IPS-NIHi11 (cell line): ENCODE measurements around the gene SARDH.
"Not testable (repeated sequence)": the region's sequence is repeated elsewhere in the genome, so short reads cannot be mapped to it uniquely, and the experiment has no call there.

ENCODE experiments used
- DNase-seq: peaks from one replicate; pipeline ENCODE4 v3.0.0; 2012; ENCODE audit warnings: mixed read lengths, low spot score

SARDH gene

DNA sequence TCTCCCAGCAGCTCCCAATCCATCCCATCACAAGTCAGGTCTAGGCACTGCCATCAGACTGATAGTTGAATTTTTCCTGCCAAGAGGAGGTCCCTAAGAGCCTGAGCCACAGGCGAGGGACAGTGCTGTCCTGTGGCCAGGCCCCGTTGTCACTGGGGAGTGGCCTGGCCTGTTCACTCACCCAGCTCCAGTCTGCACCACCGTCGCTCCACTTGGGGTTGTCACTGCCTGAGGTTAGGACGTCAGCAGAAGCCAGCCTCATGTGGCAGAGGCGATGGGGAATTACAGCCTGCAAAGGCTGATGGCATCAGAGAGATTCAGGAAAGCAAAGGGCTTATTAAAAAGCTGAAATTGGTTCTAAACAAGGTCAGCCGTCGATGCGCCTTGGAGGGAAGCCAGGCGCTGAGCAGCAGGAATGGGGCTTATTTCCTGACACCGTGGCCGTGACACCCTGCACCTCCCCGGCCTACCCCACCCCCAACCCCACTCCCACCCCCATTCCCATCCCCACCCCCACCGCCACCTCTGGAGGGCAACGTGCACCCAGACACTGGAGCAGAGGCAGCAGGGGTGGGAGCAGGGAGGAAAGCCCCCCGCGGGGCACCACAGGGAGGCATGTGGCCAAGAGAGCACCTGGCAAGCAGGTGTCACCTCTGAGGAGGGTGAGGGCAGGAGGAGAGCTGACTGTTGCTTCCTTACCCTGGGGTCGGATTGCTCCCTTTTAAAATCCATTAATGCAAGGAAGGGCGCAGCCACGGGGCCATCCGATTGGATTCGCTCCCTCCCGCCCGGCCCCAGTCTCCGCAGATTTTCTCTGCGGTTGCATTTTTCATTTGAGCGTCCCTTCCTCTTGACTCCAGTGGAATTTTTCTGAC is 105.1 kb downstream of the SARDH start:
- no peak for DNase-seq

DNA sequence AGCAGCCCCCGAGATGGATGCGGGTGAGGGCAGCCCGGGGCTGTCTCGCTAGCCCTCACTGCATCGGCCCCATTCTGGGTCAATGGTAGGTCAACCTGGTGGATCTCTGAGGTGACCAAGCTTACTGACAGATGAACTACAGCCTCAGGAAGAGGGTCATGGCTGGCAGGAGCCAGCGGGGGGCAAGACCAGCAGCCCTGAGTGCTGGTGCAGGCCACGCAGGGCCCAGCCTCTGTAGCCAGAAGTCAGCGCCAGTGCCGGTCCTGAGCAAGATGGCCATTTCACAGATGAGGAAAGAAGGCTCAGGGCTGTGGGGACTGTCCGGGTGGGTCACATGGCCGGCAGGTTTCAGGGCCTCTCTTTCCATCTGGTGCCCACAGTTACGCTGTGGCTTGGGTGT is 107.0 kb downstream of the SARDH start:
- DNase-seq, result no peak

DNA sequence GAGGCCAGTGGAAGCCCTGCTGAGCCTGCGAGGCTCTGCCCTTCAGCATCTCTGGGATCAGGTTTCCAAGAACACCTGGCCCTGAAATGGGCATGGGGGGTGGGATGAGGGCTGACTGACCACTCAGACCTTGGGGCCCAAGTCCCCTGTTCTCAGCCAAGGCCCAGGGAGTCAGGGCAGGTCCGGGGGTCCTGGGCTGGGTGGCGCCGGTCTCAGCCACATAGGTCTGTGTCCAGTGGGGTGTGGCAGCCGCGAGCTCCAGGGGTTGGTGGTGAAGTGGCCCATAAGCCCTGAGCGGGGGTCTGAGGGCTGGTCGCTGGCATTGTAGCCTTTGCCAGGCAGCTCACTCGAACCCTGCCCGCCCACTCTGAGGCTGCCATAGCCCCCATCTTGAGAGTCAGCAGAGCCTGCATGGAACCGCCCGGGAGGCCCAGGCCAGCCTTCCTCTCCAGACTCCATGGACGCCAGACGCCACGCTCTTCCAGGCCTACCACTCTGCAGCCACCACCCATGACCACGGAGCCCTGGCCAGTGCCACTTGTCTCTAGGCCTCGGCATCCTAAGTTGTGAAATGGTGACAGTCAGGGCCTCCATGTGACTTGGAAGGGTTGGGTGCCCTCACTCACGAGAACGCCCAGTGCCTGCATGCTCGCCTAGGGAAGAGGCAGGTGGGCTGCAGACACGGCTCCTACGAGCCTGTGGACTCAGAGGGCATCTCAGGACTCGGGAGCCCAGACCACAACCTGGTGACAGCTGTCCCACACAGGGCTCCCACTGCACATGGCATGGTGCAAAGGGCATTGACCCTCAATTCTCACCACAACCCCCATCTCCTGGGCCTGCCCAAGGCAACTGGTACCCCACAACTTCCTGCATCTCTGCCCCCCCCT is 108.7 kb downstream of the SARDH start:
- DNase-seq, result no peak

- DNase-seq, result no peak
Observed at GRCh38 chr9:133628766-133629165, 109.4 kb downstream of the SARDH start.

GRCh38 chr9:133627341-133627740 is 110.8 kb downstream of the SARDH start:
- no peak for DNase-seq

DNA sequence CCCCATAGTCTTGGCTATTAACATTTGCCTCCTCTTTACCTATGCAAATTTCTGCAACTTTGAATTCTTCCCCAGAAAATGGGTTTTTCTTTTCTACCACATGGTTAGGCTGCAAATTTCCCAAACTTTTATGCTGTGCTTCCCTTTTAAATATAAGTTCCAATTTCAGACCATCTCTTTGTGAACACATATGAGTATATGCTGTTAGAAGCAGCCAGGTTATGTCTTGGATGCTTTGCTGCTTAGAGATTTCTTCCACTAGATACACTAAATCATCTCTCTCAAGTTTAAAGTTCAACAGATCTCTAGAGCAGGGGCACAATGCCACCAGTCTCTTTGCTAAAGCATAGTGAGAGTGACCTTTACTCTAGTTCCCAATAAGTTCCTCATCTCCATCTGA is 112.1 kb downstream of the SARDH start:
- DNase-seq, result not testable (repeated sequence)

- DNase-seq, result no peak
Observed at GRCh38 chr9:133622555-133622954, 115.6 kb downstream of the SARDH start.

- no peak for DNase-seq
Observed at GRCh38 chr9:133621725-133622267, 116.4 kb downstream of the SARDH start.

GRCh38 chr9:133619791-133620190 is 118.4 kb downstream of the SARDH start:
- no peak for DNase-seq

GRCh38 chr9:133618726-133619125 is 119.4 kb downstream of the SARDH start:
- DNase-seq, result no peak

- DNase-seq, result no peak
Observed at GRCh38 chr9:133616643-133617405, 121.3 kb downstream of the SARDH start.

DNA sequence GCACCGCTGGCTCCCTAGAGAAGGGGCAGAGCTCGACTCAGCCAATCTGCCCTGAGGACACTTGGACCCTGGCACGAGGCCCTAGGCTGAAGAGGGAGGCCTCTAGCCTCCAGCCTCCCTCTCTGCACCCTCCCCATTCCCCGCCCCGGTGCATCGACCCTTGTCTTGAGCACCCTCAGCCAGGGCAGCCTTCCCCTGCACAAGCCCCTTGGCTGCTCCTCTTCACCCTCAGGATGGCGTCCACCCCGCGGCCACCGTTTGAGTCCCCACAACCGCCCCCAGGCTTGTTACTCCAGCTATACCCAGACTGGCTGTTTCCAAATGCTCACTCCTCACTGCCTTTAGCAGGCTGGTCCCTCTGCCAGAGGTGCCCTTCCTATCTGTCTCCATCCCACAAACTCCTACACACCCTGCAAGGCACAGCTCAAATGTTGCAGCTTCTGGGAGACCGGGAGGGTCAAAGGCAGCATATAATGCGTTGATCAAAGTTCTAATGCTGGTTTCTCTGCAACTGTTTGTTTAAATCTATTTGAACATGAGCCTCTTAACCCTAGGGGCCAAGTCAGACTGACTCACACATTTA is 122.5 kb downstream of the SARDH start:
- no peak for DNase-seq

DNA sequence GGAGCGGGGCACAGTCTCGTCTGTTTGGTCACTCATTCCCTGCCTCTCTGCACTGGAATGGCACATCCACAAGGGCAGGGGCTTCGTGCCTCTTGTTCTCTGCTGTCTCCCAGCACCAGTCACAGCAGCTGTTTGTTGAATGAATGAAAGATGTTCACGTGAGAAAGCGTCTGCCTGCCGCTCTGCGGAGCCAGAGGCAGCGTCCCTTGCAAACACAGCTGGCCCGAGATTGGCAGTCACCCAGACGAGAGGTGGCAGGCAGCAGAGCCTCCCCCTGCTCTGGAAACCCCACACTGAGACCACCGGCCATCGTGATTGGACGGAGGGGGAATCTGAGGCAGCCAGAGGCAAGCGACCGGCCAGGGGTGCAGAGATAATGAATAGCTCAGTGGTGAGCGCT is 123.0 kb downstream of the SARDH start:
- DNase-seq, result no peak

DNA sequence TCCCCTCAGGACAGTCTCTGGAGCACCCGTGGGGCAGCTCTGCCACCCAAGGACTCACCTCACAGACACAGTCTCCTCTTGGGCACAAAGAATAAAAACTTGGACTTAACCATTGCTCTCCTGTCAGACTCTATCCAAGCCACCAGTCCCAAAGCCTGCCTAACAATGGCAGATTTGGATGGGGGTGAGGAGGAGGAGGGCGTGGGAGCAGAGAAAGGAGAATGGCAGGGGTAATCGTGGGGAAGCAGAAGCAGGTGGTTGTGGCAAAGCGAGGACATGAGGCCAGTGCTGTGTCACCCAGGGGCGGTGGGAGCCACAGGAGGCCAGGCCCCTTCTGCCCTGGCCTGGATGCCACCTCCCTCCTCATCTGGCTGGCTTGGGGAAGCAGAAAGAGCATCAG is 123.5 kb downstream of the SARDH start:
- no peak for DNase-seq

- no peak for DNase-seq
Observed at GRCh38 chr9:133614056-133614455, 124.1 kb downstream of the SARDH start.
